Activated CD4-positive, alpha-beta T cell treated with anti-CD3 and anti-CD28 coated beads for 4 hours (primary cell): ENCODE data around the gene PTAFR.

Source experiments
- DNase-seq, 2 donors: peaks; one replicate each; pipeline ENCODE4 v3.0.0-alpha.2; 2020

The PTAFR gene

GRCh38 chr1:28114844-28115243 is 61.6 kb downstream of the PTAFR start:
- DNase-seq = no peak

GRCh38 chr1:28113242-28113572 is 63.3 kb downstream of the PTAFR start:
- no peak for DNase-seq

- DNase-seq = no peak
Measured at GRCh38 chr1:28112388-28113241, 63.9 kb downstream of the PTAFR start.

- no peak for DNase-seq
Measured at GRCh38 chr1:28111157-28111556, 65.3 kb downstream of the PTAFR start.

GRCh38 chr1:28110555-28110954 is 65.9 kb downstream of the PTAFR start:
- no peak for DNase-seq

GRCh38 chr1:28109639-28110038 is 66.9 kb downstream of the PTAFR start:
- no peak for DNase-seq

GRCh38 chr1:28108001-28108400 is 68.5 kb downstream of the PTAFR start:
- no peak for DNase-seq

GRCh38 chr1:28104866-28105467 is 71.5 kb downstream of the PTAFR start:
- DNase-seq = no peak

GRCh38 chr1:28102189-28102588 is 74.3 kb downstream of the PTAFR start:
- DNase-seq = no peak

GRCh38 chr1:28099050-28099769 is 77.3 kb downstream of the PTAFR start:
- no peak for DNase-seq
